Ishikawa (cell line): ENCODE data around the gene HTRA2.

Experiments
- CREB1 ChIP-seq: IDR thresholded peaks from 2 replicates; pipeline ENCODE4 v1.6.1; 2012; ENCODE audit warnings: low read depth
- EP300 ChIP-seq: IDR thresholded peaks from 2 replicates; pipeline ENCODE4 v1.6.1; 2012; ENCODE audit warnings: borderline replicate concordance
- TAF1 ChIP-seq: IDR thresholded peaks from 2 replicates; pipeline ENCODE4 v1.6.1; 2012; ENCODE audit warnings: low read depth, mild to moderate bottlenecking
- TEAD4 ChIP-seq: IDR thresholded peaks from 2 replicates; pipeline ENCODE4 v1.6.1; 2012

- TF ChIP-seq TAF1 (no peak), EP300 (no peak), TEAD4 (no peak), CREB1 (no peak)
These were observed 23.4 kb downstream of the HTRA2 start for GRCh38 chr2:74552914-74553811.
